ENCODE measurements around the gene CEBPA.
"Not testable (repeated sequence)": the region's sequence is repeated elsewhere in the genome, so short reads cannot be mapped to it uniquely, and the experiment has no call there.

The CEBPA gene

GRCh38 chr19:33300009-33300893, 2.1 kb downstream of the CEBPA start:
- DNase-seq (ENCODE audit: low spot score) = no peak

- DNase-seq (ENCODE audit: low spot score) = no peak
These were observed 3.2 kb downstream of the CEBPA start for GRCh38 chr19:33299051-33299688.

- DNase-seq (ENCODE audit: low spot score) = no peak
These were observed 4.0 kb downstream of the CEBPA start for GRCh38 chr19:33298146-33298911.

GRCh38 chr19:33297401-33298145, 4.8 kb downstream of the CEBPA start:
- no peak for DNase-seq (ENCODE audit: low spot score)

- DNase-seq (ENCODE audit: low spot score) = no peak
These were observed 5.8 kb downstream of the CEBPA start for GRCh38 chr19:33296488-33296971.

GRCh38 chr19:33295621-33296487, 6.5 kb downstream of the CEBPA start:
- no peak for DNase-seq (ENCODE audit: low spot score)

- DNase-seq (ENCODE audit: low spot score) = not testable (repeated sequence)
These were observed 7.3 kb downstream of the CEBPA start for GRCh38 chr19:33295046-33295445.

GRCh38 chr19:33294058-33294798, 8.1 kb downstream of the CEBPA start:
- no peak for DNase-seq (ENCODE audit: low spot score)

GRCh38 chr19:33293255-33294057, 8.9 kb downstream of the CEBPA start:
- peak; percentile 79 for DNase-seq (ENCODE audit: low spot score)

- DNase-seq (ENCODE audit: low spot score) = no peak
These were observed 9.6 kb downstream of the CEBPA start for GRCh38 chr19:33292595-33293254.

- DNase-seq (ENCODE audit: low spot score) = no peak
These were observed 10.5 kb downstream of the CEBPA start for GRCh38 chr19:33291623-33292534.

GRCh38 chr19:33290956-33291622, 11.2 kb downstream of the CEBPA start:
- peak; percentile 39 for DNase-seq (ENCODE audit: low spot score)

- no peak for DNase-seq (ENCODE audit: low spot score)
These were observed 12.1 kb downstream of the CEBPA start for GRCh38 chr19:33290082-33290815.

- no peak for DNase-seq (ENCODE audit: low spot score)
These were observed 13.1 kb downstream of the CEBPA start for GRCh38 chr19:33289261-33289660.

- DNase-seq (ENCODE audit: low spot score) = no peak
These were observed 13.7 kb downstream of the CEBPA start for GRCh38 chr19:33288666-33289065.

- no peak for DNase-seq (ENCODE audit: low spot score)
These were observed 14.4 kb downstream of the CEBPA start for GRCh38 chr19:33287927-33288326.
